SU-DHL-6 (cell line): Measurements from ENCODE around the gene IFNA14.
"Not testable (repeated sequence)": the region's sequence is repeated elsewhere in the genome, so short reads cannot be mapped to it uniquely, and the experiment has no call there.

ENCODE experiments used
- EZH2phosphoT487 ChIP-seq: fragments of 200-600 bp; sonication (generic), shearing (Covaris generic); conservative IDR thresholded peaks from 2 replicates; pipeline ENCODE4 v1.6.1; 2018; ENCODE audit warnings: mild to moderate bottlenecking, antibody characterized with exemption, low read length, moderate library complexity, mixed read lengths
- TF ChIP-seq, protein P1 (sequence below): fragments of 200-600 bp; sonication (generic); IDR thresholded peaks from one replicate; pipeline ENCODE4 v1.5.1; 2017; ENCODE audit warnings: antibody characterized with exemption, mild to moderate bottlenecking, low read length, moderate library complexity; ENCODE audit not compliant: insufficient read depth, poor library complexity, severe bottlenecking

DNA sequence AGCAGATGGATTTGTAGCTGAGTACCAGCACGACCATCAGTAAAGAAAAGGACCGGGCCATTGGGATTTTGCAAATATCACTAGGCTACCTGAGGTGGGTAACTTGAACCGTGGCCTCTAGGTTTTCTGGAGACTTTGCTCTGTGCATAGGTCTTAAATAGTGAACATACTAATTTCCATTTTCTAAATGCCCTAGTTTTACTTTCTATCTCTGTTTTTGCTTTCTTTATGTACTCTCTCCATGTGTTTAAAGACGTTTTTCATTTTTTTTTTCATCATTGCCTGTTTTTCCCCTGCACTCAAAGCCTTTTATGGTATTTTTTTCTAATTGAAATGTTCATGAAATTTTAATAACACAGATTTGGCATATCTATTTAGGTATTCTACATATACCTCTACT is 37.7 kb downstream of the IFNA14 start, which contains the start of gene IFNA7:
- TF ChIP-seq, protein P1, sequence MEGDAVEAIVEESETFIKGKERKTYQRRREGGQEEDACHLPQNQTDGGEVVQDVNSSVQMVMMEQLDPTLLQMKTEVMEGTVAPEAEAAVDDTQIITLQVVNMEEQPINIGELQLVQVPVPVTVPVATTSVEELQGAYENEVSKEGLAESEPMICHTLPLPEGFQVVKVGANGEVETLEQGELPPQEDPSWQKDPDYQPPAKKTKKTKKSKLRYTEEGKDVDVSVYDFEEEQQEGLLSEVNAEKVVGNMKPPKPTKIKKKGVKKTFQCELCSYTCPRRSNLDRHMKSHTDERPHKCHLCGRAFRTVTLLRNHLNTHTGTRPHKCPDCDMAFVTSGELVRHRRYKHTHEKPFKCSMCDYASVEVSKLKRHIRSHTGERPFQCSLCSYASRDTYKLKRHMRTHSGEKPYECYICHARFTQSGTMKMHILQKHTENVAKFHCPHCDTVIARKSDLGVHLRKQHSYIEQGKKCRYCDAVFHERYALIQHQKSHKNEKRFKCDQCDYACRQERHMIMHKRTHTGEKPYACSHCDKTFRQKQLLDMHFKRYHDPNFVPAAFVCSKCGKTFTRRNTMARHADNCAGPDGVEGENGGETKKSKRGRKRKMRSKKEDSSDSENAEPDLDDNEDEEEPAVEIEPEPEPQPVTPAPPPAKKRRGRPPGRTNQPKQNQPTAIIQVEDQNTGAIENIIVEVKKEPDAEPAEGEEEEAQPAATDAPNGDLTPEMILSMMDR = not testable (repeated sequence)
- not testable (repeated sequence) for TF ChIP-seq EZH2phosphoT487
